Caco-2 (cell line): ENCODE measurements around the gene KCNK7. TPM values are rescaled to one million over a fixed set of nuclear protein-coding genes. Genes with fewer than 3 reads are reported as not detected.

Experiments
- BruUV-seq: library from RNA; stranded (reverse); fragments of 400-500 nt; replicated peaks from 2 replicates; lab custom pipeline; 2021; lab: Mats Ljungman, UMichigan
- CTCF ChIA-PET: fragments of 300-600 bp; sonication (Branson Sonifier 250); formaldehyde crosslinking; loops from one replicate; lab custom pipeline; 2022; ENCODE audit warnings: antibody characterized with exemption; lab: Charles Lee
- POLR2A ChIA-PET: fragments of 300-600 bp; sonication (Branson Sonifier 250); formaldehyde crosslinking; loops from one replicate; lab custom pipeline; 2022; ENCODE audit warnings: antibody characterized with exemption; lab: Charles Lee
- DNase-seq, 2 experiments: peaks; one replicate each; pipeline versions ENCODE4 v3.0.0 to v3.0.0-alpha.2; 2020 to 2022
- H3K27me3 ChIP-seq: replicated peaks from 2 replicates; pipeline ENCODE4 v1.6.0; 2011; ENCODE audit warnings: low read length; ENCODE audit not compliant: control insufficient read depth, insufficient read depth
- H3K36me3 ChIP-seq: 2 replicates; pipeline ENCODE4 v1.5.1; 2011; ENCODE audit warnings: low read length; ENCODE audit not compliant: control insufficient read depth, insufficient read depth
- H3K4me1 ChIP-seq: fragments of 250-450 bp; sonication (Bioruptor Pico); 2 replicates; pipeline ENCODE4 v1.5.1; 2020; ENCODE audit warnings: mild to moderate bottlenecking
- H3K4me3 ChIP-seq: 2 replicates; pipeline ENCODE4 v1.5.1; 2011; ENCODE audit warnings: low read depth, mild to moderate bottlenecking, control low read depth, low read length
- H3K9me3 ChIP-seq: fragments of 250-450 bp; sonication (Bioruptor Pico); 2 replicates; pipeline ENCODE4 v1.5.1; 2020; ENCODE audit warnings: mild to moderate bottlenecking, moderate library complexity
- H3K27ac Mint-ChIP-seq: one replicate; pipeline ENCODE4 v1.8.0; 2022; ENCODE audit warnings: mixed read lengths; ENCODE audit not compliant: unreplicated experiment
- H3K27me3 Mint-ChIP-seq: one replicate; pipeline ENCODE4 v1.8.0; 2022; ENCODE audit warnings: mixed read lengths; ENCODE audit not compliant: insufficient read depth, unreplicated experiment
- H3K36me3 Mint-ChIP-seq: one replicate; pipeline ENCODE4 v1.8.0; 2022; ENCODE audit warnings: mild to moderate bottlenecking, mixed read lengths; ENCODE audit not compliant: insufficient read depth, unreplicated experiment
- H3K4me1 Mint-ChIP-seq: one replicate; pipeline ENCODE4 v1.8.0; 2022; ENCODE audit warnings: low read depth, mixed read lengths; ENCODE audit not compliant: unreplicated experiment
- H3K4me3 Mint-ChIP-seq: one replicate; pipeline ENCODE4 v1.8.0; 2022; ENCODE audit warnings: mild to moderate bottlenecking, moderate library complexity, mixed read lengths; ENCODE audit not compliant: unreplicated experiment
- H3K9me3 Mint-ChIP-seq: one replicate; pipeline ENCODE4 v1.8.0; 2022; ENCODE audit warnings: mixed read lengths; ENCODE audit not compliant: unreplicated experiment
- intact Hi-C: fragments of 100-400 bp; cut with micrococcal nuclease; formaldehyde crosslinking; loops from one replicate; pipeline ENCODE4 v1.10.0; 2022; ENCODE audit not compliant: unreplicated experiment
- total RNA-seq: library from RNA; stranded (reverse); gene quantifications from 2 replicates; pipeline ENCODE4 v1.2.3, GENCODE V29; 2022
- TF ChIP-seq, protein P1 (sequence below), 2 experiments: fragments of 200-600 bp in 1 of 2; IDR thresholded peaks; 1 replicate in 1 of 2; 2 replicates in 1 of 2; pipeline versions ENCODE4 v1.5.1 to v1.8.0; 2011 to 2022; ENCODE audit warnings: antibody characterized with exemption in 1 of 2, control low read depth in 1 of 2, inconsistent platforms in 1 of 2, low read depth in 1 of 2, low read length in 1 of 2, mild to moderate bottlenecking in 1 of 2, moderate library complexity in 1 of 2; ENCODE audit not compliant: insufficient read depth in 1 of 2, severe bottlenecking in 1 of 2, unreplicated experiment in 1 of 2

KCNK7 gene
- total RNA-seq, 1 experiment from 2014 or later, result 0.39 TPM

- H3K4me1 ChIP-seq, result peaks cover 28% of the 10 kb centered on the region
- H3K36me3 ChIP-seq, result peaks cover 17% of the 10 kb centered on the region
- BruUV-seq, result no TSS peak
- Mint-ChIP-seq H3K9me3 (no peaks in the 10 kb centered on the region), H3K27ac (no peak overlapping the region), H3K27me3 (no peaks in the 10 kb centered on the region), H3K36me3 (peaks cover 45% of the 10 kb centered on the region), H3K4me1 (peaks cover 23% of the 10 kb centered on the region), H3K4me3 (no peak overlapping the region)
- intact Hi-C loops, result no loop called here
- no peaks in the 10 kb centered on the region for H3K27me3 ChIP-seq
- no peak overlapping the region for H3K4me3 ChIP-seq
- TF ChIP-seq, protein P1, sequence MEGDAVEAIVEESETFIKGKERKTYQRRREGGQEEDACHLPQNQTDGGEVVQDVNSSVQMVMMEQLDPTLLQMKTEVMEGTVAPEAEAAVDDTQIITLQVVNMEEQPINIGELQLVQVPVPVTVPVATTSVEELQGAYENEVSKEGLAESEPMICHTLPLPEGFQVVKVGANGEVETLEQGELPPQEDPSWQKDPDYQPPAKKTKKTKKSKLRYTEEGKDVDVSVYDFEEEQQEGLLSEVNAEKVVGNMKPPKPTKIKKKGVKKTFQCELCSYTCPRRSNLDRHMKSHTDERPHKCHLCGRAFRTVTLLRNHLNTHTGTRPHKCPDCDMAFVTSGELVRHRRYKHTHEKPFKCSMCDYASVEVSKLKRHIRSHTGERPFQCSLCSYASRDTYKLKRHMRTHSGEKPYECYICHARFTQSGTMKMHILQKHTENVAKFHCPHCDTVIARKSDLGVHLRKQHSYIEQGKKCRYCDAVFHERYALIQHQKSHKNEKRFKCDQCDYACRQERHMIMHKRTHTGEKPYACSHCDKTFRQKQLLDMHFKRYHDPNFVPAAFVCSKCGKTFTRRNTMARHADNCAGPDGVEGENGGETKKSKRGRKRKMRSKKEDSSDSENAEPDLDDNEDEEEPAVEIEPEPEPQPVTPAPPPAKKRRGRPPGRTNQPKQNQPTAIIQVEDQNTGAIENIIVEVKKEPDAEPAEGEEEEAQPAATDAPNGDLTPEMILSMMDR (IDR thresholded peaks at IDR 0.05; ENCODE audit: insufficient read depth in 1 of 2, low read depth in 1 of 2, low read length in 1 of 2, severe bottlenecking in 1 of 2, unreplicated experiment in 1 of 2), result no peak
- ChIA-PET POLR2A (no interaction called here), CTCF (interaction anchor here (1.3 kb wide), 1 partner anchor 15 kb away, joined by 4 read pairs; no protein-coding TSS in a partner anchor)
- no peak for DNase-seq
- no peaks in the 10 kb centered on the region for H3K9me3 ChIP-seq
Measured at GRCh38 chr11:65609229-65609628, 13.6 kb upstream of the KCNK7 start.

DNA sequence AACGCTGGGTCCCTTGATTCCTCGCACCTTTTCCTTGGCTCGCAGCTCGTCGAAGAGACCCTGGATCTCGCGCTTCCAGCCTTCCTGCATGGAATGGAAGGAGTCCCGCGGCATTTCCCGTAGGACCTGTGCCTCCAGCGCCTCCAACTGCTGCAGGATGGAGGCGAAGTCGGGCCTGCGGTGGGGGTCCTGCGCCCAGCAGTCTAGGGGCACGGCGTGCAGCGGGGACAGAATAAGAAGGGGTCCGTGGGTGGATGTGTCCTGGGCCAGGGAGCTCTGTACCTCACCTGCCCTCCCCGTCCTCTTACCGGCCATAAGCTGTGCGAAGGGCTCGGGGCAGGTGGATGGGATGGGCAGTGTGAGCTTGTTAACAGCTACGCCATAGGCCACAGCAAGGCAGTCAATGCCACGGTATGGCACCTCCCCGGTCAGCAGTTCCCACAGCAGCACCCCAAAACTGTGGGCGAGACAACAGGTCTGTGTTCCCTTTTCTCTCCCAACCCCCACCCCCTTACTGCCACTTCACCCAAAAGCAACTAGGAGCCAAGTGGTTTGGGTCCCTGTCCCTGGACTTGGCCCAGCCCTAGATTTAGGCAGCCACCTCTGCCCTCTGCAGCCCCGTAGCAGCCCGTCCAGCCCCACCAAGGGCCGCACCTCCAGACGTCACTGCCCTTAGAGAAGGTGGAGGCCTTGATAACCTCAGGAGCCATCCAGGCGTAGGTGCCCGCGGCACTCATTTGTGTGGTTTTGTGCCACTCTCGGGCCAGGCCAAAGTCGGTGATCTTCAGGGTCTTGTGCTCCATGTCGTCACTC lies 12.2 kb upstream of the KCNK7 start:
- intact Hi-C loops, result loop anchor here (1.0 kb wide), 3 partner anchors 7 to 190 kb away; partner anchors contain the start of gene PCNX3
- peaks cover 23% of the 10 kb centered on the region for H3K4me1 Mint-ChIP-seq
- ChIA-PET CTCF (interaction anchor here (0.5 to 1.9 kb wide), 12 partner anchors 14 to 333 kb away, joined by 3 to 22 read pairs (median 4); partner anchors contain the start of genes FAM89B, SCYL1 and ZNRD2), POLR2A (interaction anchor here (0.6 to 1.3 kb wide), 4 partner anchors 7 to 185 kb away, joined by 3 to 11 read pairs (median 4); partner anchors contain the start of genes KCNK7 and PCNX3)
- Histone ChIP-seq H3K4me1 (peaks cover 22% of the 10 kb centered on the region), H3K4me3 (peak overlapping the region; percentile 47), H3K9me3 (no peaks in the 10 kb centered on the region), H3K36me3 (peaks cover 17% of the 10 kb centered on the region), H3K27me3 (no peaks in the 10 kb centered on the region)
- H3K27ac Mint-ChIP-seq, result peak overlapping the region; percentile 43
- BruUV-seq, result TSS peak; percentile 46
- H3K4me3 Mint-ChIP-seq, result peak overlapping the region; percentile 67
- no peaks in the 10 kb centered on the region for H3K9me3 Mint-ChIP-seq
- H3K36me3 Mint-ChIP-seq, result peaks cover 51% of the 10 kb centered on the region
- no peak for DNase-seq
- H3K27me3 Mint-ChIP-seq, result no peaks in the 10 kb centered on the region
- TF ChIP-seq, protein P1 (IDR thresholded peaks at IDR 0.05; ENCODE audit: insufficient read depth in 1 of 2, low read depth in 1 of 2, low read length in 1 of 2, severe bottlenecking in 1 of 2, unreplicated experiment in 1 of 2), result no peak

DNA sequence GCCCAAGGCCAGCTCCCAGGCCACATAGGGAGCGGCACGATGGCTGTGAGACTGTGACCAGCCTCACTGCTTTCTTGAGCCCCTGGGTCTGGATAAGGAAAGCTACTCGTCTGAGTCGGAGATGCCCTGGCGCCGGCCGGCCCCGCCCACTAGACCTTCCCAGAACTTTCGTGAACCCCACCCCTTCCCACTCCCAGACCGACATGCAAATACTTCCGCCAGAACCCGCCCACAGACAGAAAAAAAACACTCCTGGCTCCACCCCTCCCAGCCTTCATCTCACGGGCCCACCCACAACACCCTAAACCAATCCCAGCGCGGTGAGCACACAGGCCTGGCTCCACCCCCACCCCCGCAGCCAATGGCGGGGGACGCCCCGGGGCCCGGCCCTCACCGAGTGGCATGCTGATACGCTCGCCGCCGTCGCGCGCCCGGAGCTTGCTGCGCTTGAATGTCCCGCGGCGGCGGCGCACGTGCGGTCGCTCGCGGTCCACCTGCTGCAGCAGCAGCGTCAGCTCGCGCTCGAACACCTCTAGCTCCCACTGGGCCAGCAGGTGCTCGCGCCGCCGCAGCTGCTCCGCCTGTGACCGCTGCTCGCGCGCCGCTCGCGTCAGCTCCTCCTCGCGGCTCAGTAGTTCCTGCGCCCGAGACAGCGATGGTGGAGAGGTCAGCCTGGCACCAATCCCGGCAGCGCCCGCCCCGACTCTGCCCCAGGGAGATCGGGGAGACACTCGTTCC lies 11.4 kb upstream of the KCNK7 start:
- ChIA-PET POLR2A (interaction anchor here (0.5 to 1.3 kb wide), 7 partner anchors 8 to 185 kb away, joined by 3 to 11 read pairs (median 5); partner anchors contain the start of genes KCNK7, NEAT1 and PCNX3), CTCF (interaction anchor here (0.5 to 1.9 kb wide), 12 partner anchors 13 to 463 kb away, joined by 3 to 22 read pairs (median 6); partner anchors contain the start of genes FAM89B, SCYL1 and ZNRD2)
- Mint-ChIP-seq H3K9me3 (no peaks in the 10 kb centered on the region), H3K27me3 (no peaks in the 10 kb centered on the region), H3K4me1 (peaks cover 16% of the 10 kb centered on the region), H3K4me3 (peak overlapping the region; percentile 67), H3K36me3 (peaks cover 48% of the 10 kb centered on the region), H3K27ac (peak overlapping the region; percentile 43)
- H3K36me3 ChIP-seq, result peaks cover 15% of the 10 kb centered on the region
- DNase-seq, result peak; percentile 98 to 99
- TF ChIP-seq, protein P1 (IDR thresholded peaks at IDR 0.05; ENCODE audit: insufficient read depth in 1 of 2, low read depth in 1 of 2, low read length in 1 of 2, severe bottlenecking in 1 of 2, unreplicated experiment in 1 of 2), result no peak
- intact Hi-C loops, result loop anchor here (1.0 kb wide), 3 partner anchors 8 to 189 kb away; partner anchors contain the start of gene PCNX3
- BruUV-seq, result no TSS peak
- peak overlapping the region; percentile 47 for H3K4me3 ChIP-seq
- H3K27me3 ChIP-seq, result no peaks in the 10 kb centered on the region
- H3K4me1 ChIP-seq, result peaks cover 15% of the 10 kb centered on the region
- no peaks in the 10 kb centered on the region for H3K9me3 ChIP-seq
